ENCODE results near the gene DAP. TPM values are rescaled to one million over a fixed set of nuclear protein-coding genes. Genes with fewer than 3 reads are reported as not detected.

Gene DAP
- total and polyA plus RNA-seq, 2 donors (not counting 1 experiment from before 2014, with no cell fraction given), result 56.6 to 158 TPM

DNA sequence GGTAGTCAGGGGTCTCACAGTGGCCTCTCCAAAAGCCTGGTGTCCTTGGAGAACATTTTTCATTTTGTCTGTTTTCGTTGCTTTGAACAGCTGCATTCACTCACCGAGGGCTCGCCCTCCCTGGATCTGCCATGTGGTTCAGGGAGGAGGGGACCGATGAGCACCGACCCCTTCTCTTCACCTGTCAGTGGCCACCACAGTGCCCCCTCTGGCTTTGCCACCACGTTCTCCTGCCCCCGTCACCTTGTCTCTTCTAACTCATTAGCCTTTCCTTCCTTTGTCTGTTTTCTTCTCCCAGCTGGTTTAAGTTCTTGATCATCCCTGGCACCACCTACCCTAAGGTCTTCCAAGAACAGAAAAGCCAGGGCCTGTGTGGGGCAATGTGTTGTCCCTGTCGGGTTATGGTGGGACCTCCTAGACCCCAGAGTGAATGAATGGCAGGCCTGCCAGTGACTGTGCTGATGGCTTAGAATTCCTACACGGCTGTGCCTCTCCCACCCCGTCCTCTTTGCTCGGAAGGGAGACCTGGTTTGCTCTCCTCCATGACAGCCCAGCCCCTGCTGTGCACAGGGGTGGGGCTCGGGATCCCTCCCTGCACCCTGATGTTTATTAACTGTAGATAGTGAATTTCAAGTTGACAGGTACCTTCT, 107.2 kb downstream of the DAP start:
- DNase-seq (ENCODE audit: low read depth in 2 of 2), result no peak
- Histone ChIP-seq H3K9ac (ENCODE audit: insufficient read depth, low read length) (no peak overlapping the region), H3K27ac (ENCODE audit: insufficient read depth, low read length) (no peak overlapping the region), H4K20me1 (ENCODE audit: control insufficient read depth, extremely low read depth, insufficient read depth, low read length) (no peaks in the 10 kb centered on the region), H3K9me3 (ENCODE audit: control insufficient read depth, insufficient read depth, low read depth, low read length) (no peaks in the 10 kb centered on the region), H3K27me3 (ENCODE audit: control insufficient read depth, insufficient read depth, low read length) (no peaks in the 10 kb centered on the region), H3K4me2 (ENCODE audit: extremely low read depth, insufficient read depth, low read length) (no peak overlapping the region), H2AFZ (ENCODE audit: low read length) (no peak overlapping the region), H3K4me1 (ENCODE audit: control insufficient read depth, extremely low read depth, insufficient read depth, low read length) (no peaks in the 10 kb centered on the region), H3K4me3 (replicated peaks in 1 of 4; ENCODE audit: control extremely low read depth in 1 of 4, insufficient read depth in 1 of 4, low read depth in 3 of 4, low read length in 4 of 4) (no peak overlapping the region), H3K79me2 (ENCODE audit: control insufficient read depth, insufficient read depth, low read length) (no peaks in the 10 kb centered on the region), H3K36me3 (ENCODE audit: control insufficient read depth, insufficient read depth, low read length) (no peaks in the 10 kb centered on the region)
- TF ChIP-seq EZH2 (IDR thresholded peaks at IDR 0.05; ENCODE audit: low read length, missing control alignments) (no peak), CTCF (conservative IDR thresholded peaks at IDR 0.05 in 1 of 2, IDR thresholded peaks at IDR 0.05 in 1 of 2; ENCODE audit: low read depth in 1 of 2, low read length in 2 of 2) (no peak)

DNA sequence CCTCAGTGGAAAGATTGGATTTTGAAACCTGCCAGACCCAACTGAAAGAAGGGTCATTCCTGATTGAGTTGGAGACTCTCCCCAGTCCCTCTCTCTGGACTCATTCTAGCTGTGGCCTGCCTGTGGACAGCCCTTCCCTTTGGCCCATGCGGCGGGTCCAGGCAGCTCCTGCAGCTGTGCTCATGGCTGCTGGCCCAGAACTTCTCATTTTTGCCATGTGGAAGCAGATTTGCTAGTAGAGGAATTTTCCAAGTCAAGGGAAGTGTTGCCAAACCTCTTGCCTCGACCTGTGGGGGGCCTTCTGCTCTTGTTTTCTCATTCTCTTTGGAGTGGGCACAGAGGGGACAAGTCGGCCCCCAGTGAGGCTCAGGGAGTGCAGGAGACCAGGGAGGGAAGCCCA, 108.0 kb downstream of the DAP start:
- no peak for TF ChIP-seq EZH2 (IDR thresholded peaks at IDR 0.05; ENCODE audit: low read length, missing control alignments)
- no peak for TF ChIP-seq CTCF (conservative IDR thresholded peaks at IDR 0.05 in 1 of 2, IDR thresholded peaks at IDR 0.05 in 1 of 2; ENCODE audit: low read depth in 1 of 2, low read length in 2 of 2)
- Histone ChIP-seq H3K4me2 (ENCODE audit: extremely low read depth, insufficient read depth, low read length) (no peak overlapping the region), H3K36me3 (ENCODE audit: control insufficient read depth, insufficient read depth, low read length) (no peaks in the 10 kb centered on the region), H2AFZ (ENCODE audit: low read length) (no peak overlapping the region), H3K27me3 (ENCODE audit: control insufficient read depth, insufficient read depth, low read length) (no peaks in the 10 kb centered on the region), H3K4me1 (ENCODE audit: control insufficient read depth, extremely low read depth, insufficient read depth, low read length) (no peaks in the 10 kb centered on the region), H4K20me1 (ENCODE audit: control insufficient read depth, extremely low read depth, insufficient read depth, low read length) (no peaks in the 10 kb centered on the region), H3K4me3 (replicated peaks in 1 of 4; ENCODE audit: control extremely low read depth in 1 of 4, insufficient read depth in 1 of 4, low read depth in 3 of 4, low read length in 4 of 4) (no peak overlapping the region), H3K79me2 (ENCODE audit: control insufficient read depth, insufficient read depth, low read length) (no peaks in the 10 kb centered on the region), H3K27ac (ENCODE audit: insufficient read depth, low read length) (no peak overlapping the region), H3K9ac (ENCODE audit: insufficient read depth, low read length) (no peak overlapping the region), H3K9me3 (ENCODE audit: control insufficient read depth, insufficient read depth, low read depth, low read length) (no peaks in the 10 kb centered on the region)
- DNase-seq (ENCODE audit: low read depth in 2 of 2), result peak; percentile 40 to 62

DNA sequence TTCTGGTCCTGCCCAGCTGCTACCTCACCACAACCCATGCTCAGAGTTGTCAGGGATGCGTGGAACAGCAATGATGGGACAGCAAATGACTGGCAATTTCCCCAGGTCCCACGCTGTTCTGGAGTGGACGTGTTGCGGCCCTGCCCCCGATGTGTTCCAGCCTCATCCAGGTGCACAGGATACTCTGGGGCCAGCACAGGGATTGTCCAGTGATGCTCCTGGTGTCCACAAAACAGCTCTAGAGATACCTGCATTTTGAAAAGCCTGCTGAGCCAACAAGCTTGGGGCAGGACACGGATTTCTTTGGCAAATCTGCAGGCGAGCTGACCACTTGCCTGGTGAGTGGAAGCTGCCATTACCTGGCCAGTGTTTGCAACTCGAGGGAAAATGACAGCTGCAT, 108.4 kb downstream of the DAP start:
- no peak for DNase-seq (ENCODE audit: low read depth in 2 of 2)
- no peak overlapping the region for H3K4me3 ChIP-seq (replicated peaks in 1 of 4; ENCODE audit: control extremely low read depth in 1 of 4, insufficient read depth in 1 of 4, low read depth in 3 of 4, low read length in 4 of 4)
- no peaks in the 10 kb centered on the region for H3K4me1 ChIP-seq (ENCODE audit: control insufficient read depth, extremely low read depth, insufficient read depth, low read length)
- H3K36me3 ChIP-seq (ENCODE audit: control insufficient read depth, insufficient read depth, low read length), result no peaks in the 10 kb centered on the region
- H3K4me2 ChIP-seq (ENCODE audit: extremely low read depth, insufficient read depth, low read length), result no peak overlapping the region
- no peak for TF ChIP-seq CTCF (conservative IDR thresholded peaks at IDR 0.05 in 1 of 2, IDR thresholded peaks at IDR 0.05 in 1 of 2; ENCODE audit: low read depth in 1 of 2, low read length in 2 of 2)
- TF ChIP-seq EZH2 (IDR thresholded peaks at IDR 0.05; ENCODE audit: low read length, missing control alignments), result no peak
- H3K9me3 ChIP-seq (ENCODE audit: control insufficient read depth, insufficient read depth, low read depth, low read length), result no peaks in the 10 kb centered on the region
- no peak overlapping the region for H2AFZ ChIP-seq (ENCODE audit: low read length)
- no peak overlapping the region for H3K9ac ChIP-seq (ENCODE audit: insufficient read depth, low read length)
- H3K27me3 ChIP-seq (ENCODE audit: control insufficient read depth, insufficient read depth, low read length), result no peaks in the 10 kb centered on the region
- H3K79me2 ChIP-seq (ENCODE audit: control insufficient read depth, insufficient read depth, low read length), result no peaks in the 10 kb centered on the region
- no peaks in the 10 kb centered on the region for H4K20me1 ChIP-seq (ENCODE audit: control insufficient read depth, extremely low read depth, insufficient read depth, low read length)
- no peak overlapping the region for H3K27ac ChIP-seq (ENCODE audit: insufficient read depth, low read length)

Data from fibroblast of lung (primary cell).